Measurements from ENCODE around the gene ZNF774.

GRCh38 chr15:90382320-90382719 lies 30.2 kb downstream of the ZNF774 start:
- no peak for TF ChIP-seq EZH2 (IDR thresholded peaks at IDR 0.05; ENCODE audit: low read length)
- no peak for TF ChIP-seq CTCF (optimal IDR thresholded peaks at IDR 0.05 in 1 of 3, IDR thresholded peaks at IDR 0.05 in 1 of 3, conservative IDR thresholded peaks at IDR 0.05 in 1 of 3; ENCODE audit: extremely low read depth in 1 of 3, insufficient read depth in 2 of 3, low read length in 3 of 3)
